Activated CD8-positive, alpha-beta memory T cell treated with anti-CD3 and anti-CD28 coated beads, Interleukin-2, amount 50 U/mL, for 24 hours (primary cell): ENCODE data around the gene KIF17.

Source experiments
- DNase-seq: peaks from one replicate; pipeline ENCODE4 v3.0.0-alpha.2; 2020; ENCODE audit errors: extremely low read depth

Gene KIF17

GRCh38 chr1:20625176-20626097 lies 92.4 kb downstream of the KIF17 start:
- no peak for DNase-seq

DNA sequence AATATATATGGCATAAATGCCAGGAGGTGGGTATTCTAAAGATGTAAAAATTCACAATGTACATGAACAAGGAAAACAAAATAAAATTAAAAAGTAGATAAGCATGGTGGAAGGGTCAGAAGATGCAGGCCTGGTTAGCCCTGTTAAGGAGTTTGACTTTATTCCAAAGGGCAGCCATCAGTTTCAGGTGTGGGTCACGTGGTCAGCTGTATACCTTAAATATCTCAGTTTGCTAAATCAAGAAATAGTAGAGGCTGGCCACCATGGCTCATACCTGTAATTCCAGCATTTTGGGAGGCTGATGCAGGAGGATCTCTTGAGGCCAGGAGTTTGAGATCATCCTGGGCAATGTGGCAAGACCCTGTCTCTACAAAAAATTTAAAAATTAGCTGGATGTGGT lies 93.1 kb downstream of the KIF17 start:
- no peak for DNase-seq

GRCh38 chr1:20621012-20621411 lies 96.8 kb downstream of the KIF17 start:
- DNase-seq, result no peak

GRCh38 chr1:20619999-20620398 lies 97.8 kb downstream of the KIF17 start:
- DNase-seq, result no peak

- no peak for DNase-seq
These were observed 99.3 kb downstream of the KIF17 start for GRCh38 chr1:20618550-20618949.

- DNase-seq, result no peak
These were observed 100.8 kb downstream of the KIF17 start for GRCh38 chr1:20616847-20617487.

GRCh38 chr1:20615946-20616846 lies 101.6 kb downstream of the KIF17 start:
- no peak for DNase-seq

GRCh38 chr1:20614131-20614579 lies 103.7 kb downstream of the KIF17 start:
- DNase-seq, result no peak
